ENCODE results near the gene RUSF1. TPM values are rescaled to one million over a fixed set of nuclear protein-coding genes. Genes with fewer than 3 reads are reported as not detected.
A peak's percentile ranks its signal among the peaks of the same experiment; 100 is the strongest.

The RUSF1 gene
- total RNA-seq, 1 donor = 45.5 TPM

GRCh38 chr16:31493506-31494125 is 14.6 kb downstream of the RUSF1 start:
- H3K4me3 ChIP-seq (ENCODE audit: low read depth, low read length) = no peak overlapping the region
- no peak for DNase-seq (ENCODE audit: low read depth)
- TF ChIP-seq, protein P1, sequence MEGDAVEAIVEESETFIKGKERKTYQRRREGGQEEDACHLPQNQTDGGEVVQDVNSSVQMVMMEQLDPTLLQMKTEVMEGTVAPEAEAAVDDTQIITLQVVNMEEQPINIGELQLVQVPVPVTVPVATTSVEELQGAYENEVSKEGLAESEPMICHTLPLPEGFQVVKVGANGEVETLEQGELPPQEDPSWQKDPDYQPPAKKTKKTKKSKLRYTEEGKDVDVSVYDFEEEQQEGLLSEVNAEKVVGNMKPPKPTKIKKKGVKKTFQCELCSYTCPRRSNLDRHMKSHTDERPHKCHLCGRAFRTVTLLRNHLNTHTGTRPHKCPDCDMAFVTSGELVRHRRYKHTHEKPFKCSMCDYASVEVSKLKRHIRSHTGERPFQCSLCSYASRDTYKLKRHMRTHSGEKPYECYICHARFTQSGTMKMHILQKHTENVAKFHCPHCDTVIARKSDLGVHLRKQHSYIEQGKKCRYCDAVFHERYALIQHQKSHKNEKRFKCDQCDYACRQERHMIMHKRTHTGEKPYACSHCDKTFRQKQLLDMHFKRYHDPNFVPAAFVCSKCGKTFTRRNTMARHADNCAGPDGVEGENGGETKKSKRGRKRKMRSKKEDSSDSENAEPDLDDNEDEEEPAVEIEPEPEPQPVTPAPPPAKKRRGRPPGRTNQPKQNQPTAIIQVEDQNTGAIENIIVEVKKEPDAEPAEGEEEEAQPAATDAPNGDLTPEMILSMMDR (IDR thresholded peaks at IDR 0.05; ENCODE audit: insufficient read depth, low read length) = no peak

DNA sequence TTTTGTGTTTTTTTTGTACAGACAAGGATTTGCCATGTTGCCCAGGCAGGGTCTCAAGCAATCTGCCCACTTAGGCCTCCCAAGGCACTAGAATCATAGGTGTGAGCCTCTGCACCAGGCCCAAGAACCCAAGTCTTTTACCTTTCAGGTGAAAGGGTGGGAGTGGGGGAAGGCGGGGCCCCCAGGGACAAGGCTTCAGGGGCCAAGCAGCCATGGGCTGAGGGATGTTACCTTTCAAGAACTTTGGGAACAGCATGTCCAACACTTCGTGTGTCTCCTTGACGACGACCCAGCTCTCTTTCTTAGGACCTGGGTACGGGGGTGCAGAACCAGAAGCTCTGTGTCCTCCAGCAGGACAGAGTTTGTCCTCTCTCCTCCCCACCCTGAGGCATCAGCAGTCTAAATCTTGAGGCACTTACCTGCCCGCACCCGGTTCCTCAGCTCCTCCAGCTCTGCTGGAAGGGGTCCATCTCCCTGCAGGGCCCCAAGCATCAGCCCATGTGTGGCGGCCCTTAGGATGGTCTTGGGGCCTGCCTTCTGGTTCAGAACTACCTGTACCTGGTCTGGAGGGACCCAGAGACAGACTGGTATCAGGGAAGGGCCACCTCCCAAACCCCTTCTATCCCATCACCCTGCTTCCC is 16.3 kb downstream of the RUSF1 start:
- DNase-seq (ENCODE audit: low read depth) = no peak
- no peak overlapping the region for H3K4me3 ChIP-seq (ENCODE audit: low read depth, low read length)

GRCh38 chr16:31489616-31490584 is 18.3 kb downstream of the RUSF1 start:
- H3K4me3 ChIP-seq (ENCODE audit: low read depth, low read length) = no peak overlapping the region
- TF ChIP-seq, protein P1 (IDR thresholded peaks at IDR 0.05; ENCODE audit: insufficient read depth, low read length) = no peak
- no peak for DNase-seq (ENCODE audit: low read depth)

More for the DNA sequence above, 16.3 kb downstream of the RUSF1 start:
- TF ChIP-seq, protein P1 (IDR thresholded peaks at IDR 0.05; ENCODE audit: insufficient read depth, low read length) = no peak

- H3K4me3 ChIP-seq (ENCODE audit: low read depth, low read length) = no peak overlapping the region
- DNase-seq (ENCODE audit: low read depth) = no peak
- TF ChIP-seq, protein P1 (IDR thresholded peaks at IDR 0.05; ENCODE audit: insufficient read depth, low read length) = no peak
Measured at GRCh38 chr16:31489298-31489564, 19.0 kb downstream of the RUSF1 start.

DNA sequence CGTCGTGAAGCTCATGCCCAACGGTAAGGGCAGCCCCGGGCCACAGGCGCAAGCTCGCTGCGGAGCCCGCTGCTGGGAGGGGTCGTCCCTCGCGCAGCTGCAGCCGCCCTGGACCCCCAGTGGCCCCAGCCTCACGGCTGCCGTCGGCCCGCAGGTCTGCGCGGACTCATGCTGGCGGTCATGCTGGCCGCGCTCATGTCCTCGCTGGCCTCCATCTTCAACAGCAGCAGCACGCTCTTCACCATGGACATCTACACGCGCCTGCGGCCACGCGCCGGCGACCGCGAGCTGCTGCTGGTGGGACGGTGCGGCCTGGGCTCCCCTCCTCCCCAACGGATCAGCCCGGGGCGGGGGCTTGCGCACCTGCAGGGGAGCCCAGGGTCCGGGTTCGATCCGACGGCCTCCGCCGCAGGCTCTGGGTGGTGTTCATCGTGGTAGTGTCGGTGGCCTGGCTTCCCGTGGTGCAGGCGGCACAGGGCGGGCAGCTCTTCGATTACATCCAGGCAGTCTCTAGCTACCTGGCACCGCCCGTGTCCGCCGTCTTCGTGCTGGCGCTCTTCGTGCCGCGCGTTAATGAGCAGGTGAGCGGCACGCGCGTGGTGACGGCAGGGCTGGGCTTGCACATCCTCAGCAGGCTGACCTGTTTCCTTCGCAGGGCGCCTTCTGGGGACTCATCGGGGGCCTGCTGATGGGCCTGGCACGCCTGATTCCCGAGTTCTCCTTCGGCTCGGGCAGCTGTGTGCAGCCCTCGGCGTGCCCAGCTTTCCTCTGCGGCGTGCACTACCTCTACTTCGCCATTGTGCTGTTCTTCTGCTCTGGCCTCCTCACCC is 19.5 kb downstream of the RUSF1 start:
- TF ChIP-seq, protein P1 (IDR thresholded peaks at IDR 0.05; ENCODE audit: insufficient read depth, low read length) = no peak
- peak overlapping the region; percentile 62 for H3K4me3 ChIP-seq (ENCODE audit: low read depth, low read length)
- DNase-seq (ENCODE audit: low read depth) = no peak
